ENCODE measurements around the gene TBCA.

- TF ChIP-seq POLR2AphosphoS5 (IDR thresholded peaks at IDR 0.05; ENCODE audit: borderline replicate concordance, low read depth, low read length) (no peak), EZH2 (IDR thresholded peaks at IDR 0.05) (no peak)
These were observed 24.7 kb downstream of the TBCA start for GRCh38 chr5:77751328-77752023.
